GM03348 (cell line): ENCODE data around the gene CRIP3.
A peak's percentile ranks its signal among the peaks of the same experiment; 100 is the strongest.

Source experiments
- DNase-seq: peaks from one replicate; pipeline ENCODE4 v3.0.0; 2012; ENCODE audit warnings: low spot score

Gene CRIP3

GRCh38 chr6:43287717-43288679 lies 20.6 kb downstream of the CRIP3 start:
- no peak for DNase-seq

- no peak for DNase-seq
These were observed 21.5 kb downstream of the CRIP3 start for GRCh38 chr6:43286980-43287716.

GRCh38 chr6:43286456-43286979 lies 22.1 kb downstream of the CRIP3 start:
- DNase-seq = no peak

- DNase-seq = no peak
These were observed 22.8 kb downstream of the CRIP3 start for GRCh38 chr6:43285832-43286231.

- DNase-seq = no peak
These were observed 23.4 kb downstream of the CRIP3 start for GRCh38 chr6:43284991-43285781.

GRCh38 chr6:43283905-43284304 lies 24.7 kb downstream of the CRIP3 start:
- no peak for DNase-seq

GRCh38 chr6:43283514-43283901 lies 25.1 kb downstream of the CRIP3 start:
- DNase-seq = no peak

- no peak for DNase-seq
These were observed 25.8 kb downstream of the CRIP3 start for GRCh38 chr6:43282636-43283513.

- DNase-seq = no peak
These were observed 26.6 kb downstream of the CRIP3 start for GRCh38 chr6:43282060-43282459.

- DNase-seq = no peak
These were observed 28.4 kb downstream of the CRIP3 start for GRCh38 chr6:43280234-43280633.

GRCh38 chr6:43278524-43279078 lies 30.0 kb downstream of the CRIP3 start:
- peak; percentile 40 for DNase-seq

GRCh38 chr6:43277643-43278523 lies 30.7 kb downstream of the CRIP3 start:
- no peak for DNase-seq

GRCh38 chr6:43277306-43277642 lies 31.4 kb downstream of the CRIP3 start:
- no peak for DNase-seq

- DNase-seq = no peak
These were observed 31.9 kb downstream of the CRIP3 start for GRCh38 chr6:43276577-43277305.

GRCh38 chr6:43275801-43276576 lies 32.6 kb downstream of the CRIP3 start:
- DNase-seq = no peak

GRCh38 chr6:43274916-43275597 lies 33.6 kb downstream of the CRIP3 start:
- peak; percentile 43 for DNase-seq

GRCh38 chr6:43274127-43274915 lies 34.3 kb downstream of the CRIP3 start:
- DNase-seq = no peak
